GM04504 (cell line): ENCODE measurements around the gene GRIN1.
A peak's percentile ranks its signal among the peaks of the same experiment; 100 is the strongest.
"Not testable (repeated sequence)": the region's sequence is repeated elsewhere in the genome, so short reads cannot be mapped to it uniquely, and the experiment has no call there.

ENCODE experiments used
- DNase-seq: peaks from one replicate; pipeline ENCODE4 v3.0.0-alpha.2; 2012; ENCODE audit warnings: low read depth

GRIN1 gene

GRCh38 chr9:137128862-137129455, 10.0 kb upstream of the GRIN1 start:
- no peak for DNase-seq

GRCh38 chr9:137129456-137130175, 9.3 kb upstream of the GRIN1 start:
- peak; percentile 81 for DNase-seq

GRCh38 chr9:137130176-137130755, 8.7 kb upstream of the GRIN1 start:
- no peak for DNase-seq

- DNase-seq, result no peak
These were observed 4.8 kb upstream of the GRIN1 start for GRCh38 chr9:137134191-137134590.

- not testable (repeated sequence) for DNase-seq
These were observed 3.8 kb upstream of the GRIN1 start for GRCh38 chr9:137135154-137135553.

GRCh38 chr9:137136261-137136880, 2.6 kb upstream of the GRIN1 start:
- DNase-seq, result no peak

GRCh38 chr9:137136881-137137607, 1.9 kb upstream of the GRIN1 start:
- DNase-seq, result no peak

- no peak for DNase-seq
These were observed 764 bp upstream of the GRIN1 start for GRCh38 chr9:137138058-137138721.

- DNase-seq, result no peak
These were observed 655 bp downstream of the GRIN1 start for GRCh38 chr9:137139468-137140150.

GRCh38 chr9:137140151-137141012, 1.4 kb downstream of the GRIN1 start:
- no peak for DNase-seq

- no peak for DNase-seq
These were observed 2.3 kb downstream of the GRIN1 start for GRCh38 chr9:137141050-137141810.

- no peak for DNase-seq
These were observed 3.3 kb downstream of the GRIN1 start for GRCh38 chr9:137141976-137142936.

- DNase-seq, result no peak
These were observed 4.5 kb downstream of the GRIN1 start for GRCh38 chr9:137143459-137143858.

GRCh38 chr9:137145731-137146526, 7.0 kb downstream of the GRIN1 start:
- DNase-seq, result no peak

- no peak for DNase-seq
These were observed 7.6 kb downstream of the GRIN1 start for GRCh38 chr9:137146527-137146918.

GRCh38 chr9:137147091-137147792, 8.3 kb downstream of the GRIN1 start:
- no peak for DNase-seq

- no peak for DNase-seq
These were observed 8.8 kb downstream of the GRIN1 start for GRCh38 chr9:137147793-137148160.
